ENCODE measurements around the gene EDAR.

DNA sequence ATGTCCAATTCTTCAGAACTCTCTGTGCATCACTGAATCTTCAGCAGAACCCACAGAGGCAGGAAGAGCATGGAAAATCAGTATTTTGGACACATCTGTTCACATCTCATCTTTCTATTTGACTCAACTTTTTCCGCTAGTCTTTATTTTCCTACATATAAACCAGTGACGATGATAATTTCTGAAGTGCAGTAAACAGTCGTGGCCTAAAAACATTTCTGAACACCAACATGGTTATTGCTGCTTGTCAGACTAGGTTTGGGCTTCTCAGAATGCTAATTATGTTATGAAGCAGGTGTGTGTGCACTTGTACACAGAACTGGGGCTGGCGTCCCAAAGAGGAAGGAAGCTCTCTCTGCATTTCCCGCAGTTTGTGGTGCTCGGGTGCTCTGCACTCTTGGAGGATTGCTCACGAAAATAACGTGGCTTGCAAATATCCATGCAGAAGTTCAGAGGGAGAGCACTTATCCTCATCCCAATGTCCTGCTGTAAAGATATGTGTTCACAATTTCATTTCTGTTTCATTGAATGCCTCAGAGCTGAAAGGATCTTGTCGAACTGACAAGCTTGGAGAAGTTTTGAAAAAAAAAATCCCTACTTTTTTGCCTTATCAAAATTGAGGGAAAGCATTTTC is 50.8 kb downstream of the EDAR start:
- TF ChIP-seq, protein P1, sequence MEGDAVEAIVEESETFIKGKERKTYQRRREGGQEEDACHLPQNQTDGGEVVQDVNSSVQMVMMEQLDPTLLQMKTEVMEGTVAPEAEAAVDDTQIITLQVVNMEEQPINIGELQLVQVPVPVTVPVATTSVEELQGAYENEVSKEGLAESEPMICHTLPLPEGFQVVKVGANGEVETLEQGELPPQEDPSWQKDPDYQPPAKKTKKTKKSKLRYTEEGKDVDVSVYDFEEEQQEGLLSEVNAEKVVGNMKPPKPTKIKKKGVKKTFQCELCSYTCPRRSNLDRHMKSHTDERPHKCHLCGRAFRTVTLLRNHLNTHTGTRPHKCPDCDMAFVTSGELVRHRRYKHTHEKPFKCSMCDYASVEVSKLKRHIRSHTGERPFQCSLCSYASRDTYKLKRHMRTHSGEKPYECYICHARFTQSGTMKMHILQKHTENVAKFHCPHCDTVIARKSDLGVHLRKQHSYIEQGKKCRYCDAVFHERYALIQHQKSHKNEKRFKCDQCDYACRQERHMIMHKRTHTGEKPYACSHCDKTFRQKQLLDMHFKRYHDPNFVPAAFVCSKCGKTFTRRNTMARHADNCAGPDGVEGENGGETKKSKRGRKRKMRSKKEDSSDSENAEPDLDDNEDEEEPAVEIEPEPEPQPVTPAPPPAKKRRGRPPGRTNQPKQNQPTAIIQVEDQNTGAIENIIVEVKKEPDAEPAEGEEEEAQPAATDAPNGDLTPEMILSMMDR (conservative IDR thresholded peaks at IDR 0.05 in 1 of 2, IDR thresholded peaks at IDR 0.05 in 1 of 2; ENCODE audit: low read depth in 1 of 2, low read length in 2 of 2), result no peak
- TF ChIP-seq EZH2 (IDR thresholded peaks at IDR 0.05; ENCODE audit: low read length, missing control alignments), result no peak

Data from fibroblast of lung (primary cell).